Nephron (organoid): Measurements from ENCODE around the gene SLC44A5.

Source experiments
- H3K27ac Mint-ChIP-seq, 3 experiments: 2 replicates each; pipeline ENCODE4 v1.8.0; 2020; ENCODE audit warnings: mixed read lengths in 3 of 3, mild to moderate bottlenecking in 2 of 3, moderate library complexity in 1 of 3
- H3K27me3 Mint-ChIP-seq: 2 replicates; pipeline ENCODE4 v1.8.0; 2021; ENCODE audit warnings: low read depth, mild to moderate bottlenecking, moderate library complexity, mixed read lengths
- H3K36me3 Mint-ChIP-seq: 2 replicates; pipeline ENCODE4 v1.8.0; 2020; ENCODE audit warnings: low read depth, mixed read lengths
- H3K4me1 Mint-ChIP-seq: 2 replicates; pipeline ENCODE4 v1.8.0; 2020; ENCODE audit warnings: mixed read lengths
- H3K4me3 Mint-ChIP-seq, 3 experiments: 2 replicates each; pipeline ENCODE4 v1.8.0; 2020; ENCODE audit warnings: mild to moderate bottlenecking in 3 of 3, mixed read lengths in 3 of 3, moderate library complexity in 2 of 3
- H3K9me3 Mint-ChIP-seq: 2 replicates; pipeline ENCODE4 v1.8.0; 2020; ENCODE audit warnings: mixed read lengths
- TF ChIP-seq, protein P1 (sequence below), 3 experiments: fragments of 200-600 bp; sonication (generic); IDR thresholded peaks; one replicate each; pipeline ENCODE4 v1.5.0; 2021; ENCODE audit warnings: antibody characterized with exemption in 3 of 3; ENCODE audit not compliant: unreplicated experiment in 3 of 3

SLC44A5 gene

DNA sequence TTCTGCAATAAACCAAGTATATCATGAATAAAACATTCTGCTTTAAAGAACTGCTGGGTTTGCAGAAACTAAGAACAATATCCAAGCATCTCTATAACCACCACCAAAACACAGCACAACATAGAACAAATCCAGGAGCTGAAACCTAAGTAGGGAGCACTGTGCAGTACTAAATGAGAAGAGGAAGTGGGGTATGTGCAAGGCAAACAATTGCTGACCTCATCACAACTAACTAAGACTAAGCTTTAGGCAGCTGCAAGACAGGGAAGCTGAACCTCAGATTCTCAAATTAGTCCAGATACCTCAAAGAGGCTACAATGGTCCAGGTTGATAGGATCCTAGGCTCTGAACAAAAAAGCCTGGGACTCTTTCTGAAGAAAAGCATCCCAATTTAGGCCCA lies 172.6 kb downstream of the SLC44A5 start:
- Mint-ChIP-seq H3K27me3 (no peaks in the 10 kb centered on the region), H3K4me1 (no peaks in the 10 kb centered on the region)

DNA sequence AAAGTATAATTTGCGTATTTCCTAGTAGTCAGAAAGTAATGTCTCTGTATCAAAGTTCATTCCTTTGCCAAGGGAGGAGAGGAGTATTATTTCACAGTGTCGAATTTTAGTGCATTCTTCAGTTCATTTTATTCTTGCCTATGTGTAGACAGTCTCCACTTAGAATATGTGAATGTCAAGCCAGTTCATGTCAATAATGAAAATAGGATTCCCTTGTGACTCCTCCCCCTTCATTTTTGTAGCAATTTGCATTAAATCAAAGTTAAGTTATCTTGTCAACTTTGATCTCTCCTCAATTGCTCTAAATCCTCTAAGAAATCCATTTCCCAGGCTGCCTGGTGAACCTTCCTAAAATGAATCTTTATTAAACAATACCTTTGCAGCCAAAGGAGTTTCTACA lies 179.1 kb downstream of the SLC44A5 start:
- no peaks in the 10 kb centered on the region for H3K9me3 Mint-ChIP-seq
- H3K27me3 Mint-ChIP-seq, result no peaks in the 10 kb centered on the region
- no peak overlapping the region for H3K4me3 Mint-ChIP-seq
- H3K4me1 Mint-ChIP-seq, result no peaks in the 10 kb centered on the region
- TF ChIP-seq, protein P1, sequence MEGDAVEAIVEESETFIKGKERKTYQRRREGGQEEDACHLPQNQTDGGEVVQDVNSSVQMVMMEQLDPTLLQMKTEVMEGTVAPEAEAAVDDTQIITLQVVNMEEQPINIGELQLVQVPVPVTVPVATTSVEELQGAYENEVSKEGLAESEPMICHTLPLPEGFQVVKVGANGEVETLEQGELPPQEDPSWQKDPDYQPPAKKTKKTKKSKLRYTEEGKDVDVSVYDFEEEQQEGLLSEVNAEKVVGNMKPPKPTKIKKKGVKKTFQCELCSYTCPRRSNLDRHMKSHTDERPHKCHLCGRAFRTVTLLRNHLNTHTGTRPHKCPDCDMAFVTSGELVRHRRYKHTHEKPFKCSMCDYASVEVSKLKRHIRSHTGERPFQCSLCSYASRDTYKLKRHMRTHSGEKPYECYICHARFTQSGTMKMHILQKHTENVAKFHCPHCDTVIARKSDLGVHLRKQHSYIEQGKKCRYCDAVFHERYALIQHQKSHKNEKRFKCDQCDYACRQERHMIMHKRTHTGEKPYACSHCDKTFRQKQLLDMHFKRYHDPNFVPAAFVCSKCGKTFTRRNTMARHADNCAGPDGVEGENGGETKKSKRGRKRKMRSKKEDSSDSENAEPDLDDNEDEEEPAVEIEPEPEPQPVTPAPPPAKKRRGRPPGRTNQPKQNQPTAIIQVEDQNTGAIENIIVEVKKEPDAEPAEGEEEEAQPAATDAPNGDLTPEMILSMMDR (IDR thresholded peaks at IDR 0.05; ENCODE audit: unreplicated experiment in 3 of 3), result no peak
- H3K36me3 Mint-ChIP-seq, result no peaks in the 10 kb centered on the region
- H3K27ac Mint-ChIP-seq, result no peak overlapping the region

More for the DNA sequence above, 172.6 kb downstream of the SLC44A5 start:
- TF ChIP-seq, protein P1 (IDR thresholded peaks at IDR 0.05; ENCODE audit: unreplicated experiment in 3 of 3), result no peak
- Mint-ChIP-seq H3K9me3 (no peaks in the 10 kb centered on the region), H3K4me3 (no peak overlapping the region), H3K36me3 (no peaks in the 10 kb centered on the region), H3K27ac (no peak overlapping the region)

DNA sequence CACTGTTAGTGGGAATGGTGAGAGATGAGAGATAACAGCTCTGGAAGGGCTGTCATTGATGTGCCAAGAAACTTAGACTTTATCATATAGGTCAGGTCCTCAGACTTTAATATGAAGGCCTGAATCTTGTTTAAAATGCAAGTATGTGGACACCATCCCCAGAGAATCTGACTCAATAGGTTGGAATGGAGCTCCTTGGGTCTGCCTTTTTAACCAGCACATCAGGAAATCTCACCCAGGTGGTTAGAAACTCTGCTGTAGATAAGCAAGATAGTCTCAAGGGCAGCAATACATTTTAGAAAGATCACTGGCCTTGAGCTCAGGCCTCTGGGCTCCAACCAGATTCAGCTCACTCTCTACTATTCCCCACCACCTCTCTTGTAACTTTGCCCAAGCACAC lies 180.4 kb downstream of the SLC44A5 start:
- TF ChIP-seq, protein P1 (IDR thresholded peaks at IDR 0.05; ENCODE audit: unreplicated experiment in 3 of 3), result no peak
- no peaks in the 10 kb centered on the region for H3K36me3 Mint-ChIP-seq
- H3K27ac Mint-ChIP-seq, result no peak overlapping the region
- no peaks in the 10 kb centered on the region for H3K9me3 Mint-ChIP-seq
- H3K27me3 Mint-ChIP-seq, result no peaks in the 10 kb centered on the region
- H3K4me3 Mint-ChIP-seq, result no peak overlapping the region
- H3K4me1 Mint-ChIP-seq, result no peaks in the 10 kb centered on the region

DNA sequence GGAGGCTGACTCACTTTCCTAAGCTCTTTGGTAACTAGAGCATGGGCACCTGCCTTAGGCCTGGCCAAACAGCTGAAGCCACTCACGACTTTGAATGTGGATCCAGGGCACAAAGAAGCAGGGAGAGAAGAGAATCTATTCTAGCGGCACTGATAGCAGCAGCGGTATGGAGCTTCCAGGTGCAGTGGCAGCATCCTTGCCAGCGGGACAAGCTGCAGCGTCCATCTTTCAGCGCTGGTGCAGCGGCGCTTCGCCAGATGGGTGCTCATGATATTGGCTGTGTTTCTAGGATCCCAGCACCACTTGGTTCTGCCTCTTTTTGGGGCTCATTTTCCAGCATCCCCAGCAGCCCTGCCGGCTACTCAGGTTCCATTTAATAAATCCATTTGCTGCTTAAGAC lies 184.2 kb downstream of the SLC44A5 start:
- H3K4me1 Mint-ChIP-seq, result no peaks in the 10 kb centered on the region
- no peak overlapping the region for H3K4me3 Mint-ChIP-seq
- TF ChIP-seq, protein P1 (IDR thresholded peaks at IDR 0.05; ENCODE audit: unreplicated experiment in 3 of 3), result no peak
- H3K9me3 Mint-ChIP-seq, result no peaks in the 10 kb centered on the region
- H3K27me3 Mint-ChIP-seq, result no peaks in the 10 kb centered on the region
- no peaks in the 10 kb centered on the region for H3K36me3 Mint-ChIP-seq
- no peak overlapping the region for H3K27ac Mint-ChIP-seq

DNA sequence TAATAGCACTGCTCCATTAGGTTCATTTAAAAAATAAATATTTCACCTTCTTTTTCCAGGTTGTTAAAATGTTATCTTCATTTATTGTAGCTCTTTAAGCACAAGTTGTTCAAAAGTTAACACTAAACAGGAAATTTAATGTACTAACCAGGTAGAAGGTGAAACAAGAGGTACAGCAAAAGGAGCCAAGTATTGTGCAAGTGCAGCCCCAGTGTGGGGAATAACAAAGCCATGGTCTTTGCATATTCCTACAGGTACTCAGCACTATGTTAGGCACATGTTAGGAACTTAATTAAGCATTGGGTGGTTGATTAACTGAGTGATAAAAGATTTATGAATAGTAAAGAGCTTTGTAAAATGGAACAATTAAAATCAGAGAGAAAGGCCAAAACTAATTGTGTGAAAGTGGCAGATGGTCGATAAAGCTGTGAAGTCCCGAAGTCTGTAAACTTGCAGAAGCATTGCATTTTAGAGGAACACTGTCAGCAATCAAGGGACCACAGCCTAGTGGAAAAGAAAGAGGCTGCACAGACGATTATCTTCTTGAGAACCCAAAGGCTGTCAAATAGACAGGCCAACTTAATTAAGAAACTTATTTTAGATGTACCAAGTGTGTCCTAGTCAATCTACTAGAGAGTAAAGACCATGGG lies 185.8 kb downstream of the SLC44A5 start:
- H3K4me3 Mint-ChIP-seq, result no peak overlapping the region
- no peaks in the 10 kb centered on the region for H3K36me3 Mint-ChIP-seq
- no peak overlapping the region for H3K27ac Mint-ChIP-seq
- TF ChIP-seq, protein P1 (IDR thresholded peaks at IDR 0.05; ENCODE audit: unreplicated experiment in 3 of 3), result no peak
- no peaks in the 10 kb centered on the region for H3K27me3 Mint-ChIP-seq
- H3K4me1 Mint-ChIP-seq, result no peaks in the 10 kb centered on the region
- H3K9me3 Mint-ChIP-seq, result no peaks in the 10 kb centered on the region

DNA sequence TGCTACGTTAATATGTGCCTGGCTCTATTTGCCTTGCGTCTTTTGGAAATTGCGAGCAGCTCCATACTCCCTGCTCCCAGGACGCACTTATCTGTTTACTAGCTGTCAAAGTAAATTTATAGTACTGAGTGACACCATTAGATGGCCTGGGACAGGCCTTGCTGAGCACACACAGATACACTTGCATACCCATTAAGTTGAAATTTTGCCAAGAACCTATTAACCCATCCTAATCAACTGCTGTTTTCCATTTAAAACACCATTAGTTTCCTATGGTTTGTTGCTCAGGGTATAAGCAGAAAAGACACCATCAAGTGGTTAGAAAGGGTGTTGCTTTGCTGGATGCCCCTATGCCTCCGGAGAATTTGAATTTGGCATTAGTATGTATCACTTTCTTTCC lies 187.3 kb downstream of the SLC44A5 start:
- H3K27ac Mint-ChIP-seq, result no peak overlapping the region
- no peaks in the 10 kb centered on the region for H3K36me3 Mint-ChIP-seq
- H3K4me3 Mint-ChIP-seq, result no peak overlapping the region
- no peaks in the 10 kb centered on the region for H3K4me1 Mint-ChIP-seq
- TF ChIP-seq, protein P1 (IDR thresholded peaks at IDR 0.05; ENCODE audit: unreplicated experiment in 3 of 3), result peak in 1 of 3 experiments; percentile 9
- no peaks in the 10 kb centered on the region for H3K27me3 Mint-ChIP-seq
- H3K9me3 Mint-ChIP-seq, result no peaks in the 10 kb centered on the region
